ENCODE data around the gene ABCA8.

- no peak for TF ChIP-seq CTCF (IDR thresholded peaks at IDR 0.05; ENCODE audit: low read length)
- no peak for TF ChIP-seq EZH2phosphoT487 (IDR thresholded peaks at IDR 0.05; ENCODE audit: low read length)
- no peak for TF ChIP-seq EZH2 (optimal IDR thresholded peaks at IDR 0.05; ENCODE audit: low read depth, low read length)
Observed at GRCh38 chr17:68820476-68820824, 134.7 kb downstream of the ABCA8 start.
